Cerebellar cortex (tissue), 1 donor: ENCODE results near the gene ZNF784.

Experiments used
- DNase-seq: peaks from one replicate; pipeline ENCODE4 v3.0.0-alpha.2; 2015; ENCODE audit warnings: low spot score

The ZNF784 gene

GRCh38 chr19:55656552-55656951 is 32.2 kb upstream of the ZNF784 start:
- DNase-seq = no peak

DNA sequence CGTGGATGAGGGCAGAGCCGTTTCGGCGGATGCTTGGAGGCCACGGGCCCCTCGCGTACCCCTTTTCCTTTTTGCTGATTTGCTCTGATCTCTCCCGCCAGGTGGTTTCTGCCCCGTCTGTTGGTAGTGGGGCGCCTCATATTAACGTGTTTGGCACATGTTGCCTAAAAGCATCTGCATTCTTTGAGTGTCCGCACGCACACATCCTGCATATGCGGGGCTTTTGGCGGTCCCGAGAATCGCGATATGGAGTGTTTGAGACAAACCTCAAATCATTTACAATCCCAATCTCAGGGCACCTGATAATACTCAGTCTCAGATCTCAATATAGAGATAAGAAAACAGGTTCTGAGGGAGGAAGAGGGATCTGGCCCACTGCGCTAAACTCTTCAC is 31.3 kb upstream of the ZNF784 start:
- no peak for DNase-seq

DNA sequence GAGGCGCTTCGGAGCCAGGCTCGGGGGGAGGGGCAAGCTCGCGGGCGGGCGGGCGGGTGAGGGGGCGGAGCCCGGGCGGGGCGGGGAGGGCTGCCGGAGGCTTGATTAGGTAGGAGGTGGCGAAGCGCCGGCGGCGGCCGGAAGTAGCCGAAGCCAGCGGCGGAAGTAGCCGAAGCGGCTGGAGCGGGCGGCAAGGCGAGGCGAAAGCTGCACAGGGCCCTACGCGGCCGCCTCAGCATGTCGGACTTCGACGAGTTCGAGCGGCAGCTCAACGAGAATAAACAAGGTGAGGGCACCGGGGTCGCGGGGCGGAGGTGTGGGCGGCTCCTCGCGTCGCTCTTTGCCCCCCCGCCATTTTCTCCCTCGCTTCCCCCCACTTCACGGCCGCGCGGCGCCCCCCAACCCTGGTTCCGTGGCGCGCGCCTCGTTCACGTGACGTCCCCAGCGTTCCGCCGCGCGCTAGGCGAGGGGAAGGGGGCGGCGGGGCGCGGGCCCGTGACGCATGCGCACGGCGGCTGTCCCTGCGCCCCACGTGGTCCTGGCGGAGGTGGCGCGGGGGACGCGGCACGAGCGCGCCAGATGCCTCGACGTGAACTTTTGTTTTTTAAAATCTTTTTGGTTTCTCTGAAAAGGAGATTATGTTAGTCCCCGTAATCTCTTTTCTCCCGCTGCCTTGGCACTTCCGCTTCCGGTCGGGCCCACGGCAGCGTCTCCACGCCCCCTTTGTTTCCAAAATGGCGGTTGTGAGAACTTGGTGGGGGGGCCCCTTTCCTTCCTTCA is 30.7 kb upstream of the ZNF784 start, which contains the start of gene U2AF2:
TSS of gene U2AF2 (plus strand) at position 168 of the 780 bp plus-strand sequence. CDS start at position 238, 70 bp downstream.
- DNase-seq = peak; percentile 93

GRCh38 chr19:55654323-55654867 is 30.0 kb upstream of the ZNF784 start:
- DNase-seq = peak; percentile 99

DNA sequence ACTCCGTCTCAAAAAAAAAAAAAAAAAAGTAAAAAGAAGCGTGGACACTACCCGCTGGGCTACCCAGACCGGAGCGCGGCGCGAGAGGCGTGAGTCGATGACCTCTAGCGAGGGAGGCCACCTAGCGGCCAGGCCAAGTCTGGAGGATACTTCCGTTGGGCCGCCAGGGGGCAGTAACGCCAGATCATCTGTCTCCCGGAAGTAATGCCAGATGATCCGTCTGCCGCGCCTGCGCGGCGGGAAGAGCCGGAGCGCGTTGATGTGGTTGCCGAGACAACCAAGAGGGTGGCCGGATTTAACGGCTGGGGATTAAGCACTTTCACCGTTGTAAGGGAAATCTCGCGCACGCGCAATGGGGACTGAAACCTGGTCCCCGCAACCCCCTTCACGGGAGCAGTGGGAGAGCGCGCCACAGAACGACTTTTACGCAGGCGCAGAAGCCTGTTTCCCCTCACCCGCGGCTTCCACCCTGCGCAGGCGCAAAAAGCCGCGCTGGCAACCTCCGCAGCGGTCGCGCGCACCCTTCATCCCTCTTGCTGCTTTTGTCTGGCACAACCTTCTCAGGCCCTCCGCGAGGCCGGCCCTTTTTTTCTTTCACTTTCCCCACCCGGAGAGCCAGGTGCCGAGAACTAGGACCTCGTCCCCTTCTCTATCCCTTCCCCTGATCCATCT is 29.4 kb upstream of the ZNF784 start:
- DNase-seq = peak; percentile 99

DNA sequence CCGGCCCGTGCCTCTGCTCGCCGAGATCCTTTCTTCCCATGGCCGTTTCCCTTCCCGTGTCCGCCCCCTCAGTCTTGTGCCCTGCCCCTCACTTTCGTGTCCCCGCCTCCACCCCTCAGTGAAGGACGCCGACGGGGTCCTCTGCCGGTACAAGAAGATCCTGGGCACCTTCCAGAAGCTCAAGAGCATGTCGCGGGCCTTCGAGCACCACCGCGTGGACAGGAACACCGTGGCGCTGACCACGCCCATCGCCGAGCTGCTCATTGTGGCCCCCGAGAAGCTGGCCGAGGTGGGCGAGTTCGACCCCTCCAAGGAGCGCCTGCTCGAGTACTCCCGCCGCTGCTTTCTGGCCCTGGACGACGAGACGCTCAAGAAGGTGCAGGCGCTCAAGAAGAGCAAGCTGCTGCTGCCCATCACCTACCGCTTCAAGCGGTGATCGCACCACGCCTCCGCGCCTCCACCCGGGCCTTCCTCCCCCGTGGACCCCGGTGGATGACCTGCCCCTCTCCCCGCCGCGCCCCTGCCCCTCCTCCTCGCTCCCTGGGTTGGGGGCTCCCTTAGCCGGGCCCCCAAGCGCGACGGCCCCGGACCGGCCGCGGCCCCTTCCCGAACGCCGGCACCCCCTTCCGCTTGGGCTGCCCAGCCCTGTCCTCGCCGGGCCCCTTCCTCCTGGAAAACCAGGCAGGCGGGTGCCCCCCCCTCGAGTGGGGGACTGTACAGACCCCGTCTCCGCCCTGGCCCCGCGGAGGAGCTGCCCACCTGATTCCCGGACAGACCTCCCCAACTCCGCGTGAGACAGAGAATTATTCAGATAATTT is 28.2 kb upstream of the ZNF784 start:
- no peak for DNase-seq

- DNase-seq = no peak
These were observed 26.9 kb upstream of the ZNF784 start for GRCh38 chr19:55651236-55651635.

GRCh38 chr19:55650602-55651230 is 26.4 kb upstream of the ZNF784 start:
- no peak for DNase-seq

GRCh38 chr19:55650126-55650557 is 25.8 kb upstream of the ZNF784 start:
- DNase-seq = no peak

DNA sequence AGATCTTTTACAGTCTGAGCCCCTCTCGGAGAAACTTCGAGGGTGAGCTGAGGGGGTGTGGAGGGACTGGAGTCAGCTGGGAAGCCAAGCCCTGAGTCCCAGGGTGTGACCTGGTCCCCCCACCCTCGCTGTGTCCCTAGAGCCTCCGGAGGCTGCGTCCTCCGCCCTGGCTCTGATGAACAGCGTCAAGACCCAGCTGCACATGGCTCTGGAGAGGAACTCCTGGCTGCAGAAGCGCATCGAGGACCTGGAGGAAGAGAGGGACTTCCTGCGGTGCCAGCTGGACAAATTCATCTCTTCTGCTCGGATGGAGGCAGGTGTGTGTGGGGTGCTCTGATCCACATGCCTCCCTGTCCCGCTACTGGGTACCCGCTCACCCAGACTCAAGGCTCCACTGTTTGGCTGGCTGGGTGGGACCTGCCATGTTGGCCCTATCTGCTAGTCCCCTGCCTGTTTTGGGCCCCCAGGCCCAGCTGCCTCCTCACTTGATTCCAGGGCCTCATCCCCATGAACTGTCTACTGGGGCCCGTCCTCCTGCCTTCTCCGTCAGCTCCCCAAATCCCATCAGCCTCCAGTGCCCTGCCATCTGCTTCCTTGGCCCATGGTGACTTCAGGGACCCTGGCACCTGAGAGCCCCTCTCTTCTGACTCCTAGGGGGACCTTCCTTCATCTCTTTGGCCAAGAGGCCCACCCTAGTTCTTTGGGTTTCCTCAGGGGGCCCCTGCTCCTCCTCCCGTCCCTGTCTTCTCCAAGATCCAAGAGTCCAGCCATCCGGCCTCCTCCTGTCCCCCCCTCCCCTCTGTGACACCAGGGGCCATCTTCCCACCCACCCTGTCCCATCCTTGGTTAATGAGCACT is 25.1 kb upstream of the ZNF784 start:
- no peak for DNase-seq

DNA sequence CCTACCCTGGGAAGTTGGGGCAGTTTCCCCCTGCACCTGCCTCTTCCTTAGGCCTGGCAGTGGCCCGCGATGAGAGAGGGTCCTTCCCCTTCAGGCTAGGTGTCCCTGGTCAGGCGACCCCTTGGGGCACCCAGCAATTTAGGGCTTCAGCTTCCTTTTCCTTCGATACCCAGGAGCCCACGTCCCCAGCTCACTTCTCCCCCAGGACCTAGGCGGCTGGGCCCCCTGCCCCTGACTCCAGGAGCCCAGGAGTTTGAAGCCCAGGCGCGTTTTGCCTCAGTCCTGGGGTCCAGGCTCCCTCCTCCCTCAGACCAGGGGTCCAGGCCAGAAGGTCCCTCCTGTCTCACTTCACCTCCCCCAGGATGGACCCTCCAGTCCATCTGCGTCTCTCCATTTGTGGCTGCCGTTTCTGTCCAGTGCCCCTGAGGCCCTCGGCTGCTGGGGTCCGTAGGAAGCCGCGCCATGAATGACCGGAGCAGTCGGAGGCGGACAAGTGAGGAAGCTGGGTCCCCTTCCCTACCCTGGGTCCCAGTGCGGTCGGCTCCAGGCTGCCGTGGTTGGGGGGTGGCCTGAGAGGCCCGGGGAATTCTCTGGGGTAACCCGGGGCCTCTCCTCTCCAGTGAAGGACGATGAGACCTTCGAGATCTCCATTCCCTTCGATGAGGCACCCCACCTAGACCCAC is 24.4 kb upstream of the ZNF784 start:
- DNase-seq = no peak

DNA sequence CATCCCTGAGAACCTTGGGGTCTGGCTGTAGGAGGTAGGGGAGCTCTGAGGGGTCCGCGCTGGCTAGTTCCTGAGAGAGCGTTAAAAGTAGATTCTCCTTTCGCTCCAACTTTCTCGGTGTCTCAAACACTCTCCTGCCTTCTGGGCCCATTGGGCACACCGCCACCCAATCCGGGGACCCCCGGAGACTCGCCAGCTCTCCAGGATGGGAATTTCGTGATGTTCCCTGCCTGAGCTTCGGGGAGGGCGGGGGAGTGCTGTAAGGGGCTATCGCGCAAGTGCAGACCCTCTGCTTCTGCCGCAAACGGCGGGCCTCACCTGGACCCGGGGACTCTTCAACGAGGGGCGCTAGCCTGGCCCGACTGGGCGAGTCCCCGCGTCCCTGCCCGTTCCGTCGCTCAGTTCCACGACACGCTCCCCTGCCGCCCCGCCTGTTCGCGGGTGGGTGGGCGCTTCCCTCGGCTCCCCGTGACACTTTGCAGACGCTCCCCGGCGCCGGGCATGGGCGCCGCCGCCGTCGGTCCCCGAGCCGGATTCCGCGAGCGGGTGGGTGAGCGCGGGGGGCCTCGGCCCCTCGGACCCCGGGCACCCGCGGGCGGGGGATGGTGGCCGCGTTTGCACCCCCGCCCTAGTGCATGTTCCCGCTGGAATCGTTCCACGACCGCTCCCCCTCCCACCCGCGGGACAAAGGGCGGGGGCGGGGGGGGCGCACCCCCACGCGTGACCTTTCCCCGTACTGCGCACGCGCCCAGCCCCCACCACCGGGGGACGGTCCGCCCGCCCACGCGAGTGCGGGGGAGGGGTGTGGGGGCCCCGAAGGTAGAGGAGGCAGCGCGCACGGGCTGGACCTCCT is 23.6 kb upstream of the ZNF784 start, which contains the start of gene CCDC106:
TSS of gene CCDC106 (plus strand) at position 481 of the 853 bp plus-strand sequence. CDS start 835 bp downstream, outside the sequence.
- peak; percentile 85 for DNase-seq

GRCh38 chr19:55646889-55647731 is 22.7 kb upstream of the ZNF784 start:
- peak; percentile 48 for DNase-seq

DNA sequence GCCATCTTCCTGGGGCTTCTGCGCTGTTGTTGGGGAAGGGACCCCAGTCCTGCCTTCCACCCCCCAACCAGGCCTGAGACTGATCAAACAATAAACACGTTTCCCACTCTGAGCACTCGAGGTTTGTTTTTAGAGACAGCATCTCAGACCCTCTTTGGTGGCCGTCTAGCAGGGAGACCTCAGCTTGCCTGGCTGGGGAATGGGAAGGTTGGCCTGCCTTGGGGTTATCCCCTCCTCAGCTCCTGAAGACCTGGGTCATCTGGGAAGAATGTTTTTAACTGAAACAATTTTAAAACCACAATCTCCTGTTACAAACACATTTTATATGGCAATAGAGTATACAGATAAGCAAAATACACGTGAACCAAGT is 21.1 kb upstream of the ZNF784 start:
- DNase-seq = no peak

DNA sequence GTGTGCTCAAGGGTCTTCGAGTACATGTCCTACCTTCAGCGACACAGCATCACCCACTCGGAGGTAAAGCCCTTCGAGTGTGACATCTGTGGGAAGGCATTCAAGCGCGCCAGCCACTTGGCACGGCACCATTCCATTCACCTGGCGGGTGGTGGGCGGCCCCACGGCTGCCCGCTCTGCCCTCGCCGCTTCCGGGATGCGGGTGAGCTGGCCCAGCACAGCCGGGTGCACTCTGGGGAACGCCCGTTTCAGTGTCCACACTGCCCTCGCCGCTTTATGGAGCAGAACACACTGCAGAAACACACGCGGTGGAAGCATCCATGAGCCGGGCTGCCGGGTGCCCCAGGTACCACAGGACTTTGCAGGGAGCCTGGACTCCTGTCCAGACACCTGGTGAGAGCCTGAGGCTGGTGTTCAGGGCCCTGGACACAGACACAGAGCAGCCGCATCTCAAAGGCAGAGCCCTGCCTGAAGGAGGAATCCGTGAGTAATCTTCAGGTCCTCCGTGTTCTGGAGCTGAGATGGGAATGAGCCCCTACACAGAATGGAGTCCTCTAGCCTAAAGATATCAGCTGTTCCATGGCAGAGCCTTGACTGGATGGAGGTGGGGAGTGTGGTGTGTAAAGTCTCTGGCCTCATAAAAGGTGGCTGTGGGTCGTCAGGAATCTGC is 20.6 kb upstream of the ZNF784 start:
- DNase-seq = no peak

DNA sequence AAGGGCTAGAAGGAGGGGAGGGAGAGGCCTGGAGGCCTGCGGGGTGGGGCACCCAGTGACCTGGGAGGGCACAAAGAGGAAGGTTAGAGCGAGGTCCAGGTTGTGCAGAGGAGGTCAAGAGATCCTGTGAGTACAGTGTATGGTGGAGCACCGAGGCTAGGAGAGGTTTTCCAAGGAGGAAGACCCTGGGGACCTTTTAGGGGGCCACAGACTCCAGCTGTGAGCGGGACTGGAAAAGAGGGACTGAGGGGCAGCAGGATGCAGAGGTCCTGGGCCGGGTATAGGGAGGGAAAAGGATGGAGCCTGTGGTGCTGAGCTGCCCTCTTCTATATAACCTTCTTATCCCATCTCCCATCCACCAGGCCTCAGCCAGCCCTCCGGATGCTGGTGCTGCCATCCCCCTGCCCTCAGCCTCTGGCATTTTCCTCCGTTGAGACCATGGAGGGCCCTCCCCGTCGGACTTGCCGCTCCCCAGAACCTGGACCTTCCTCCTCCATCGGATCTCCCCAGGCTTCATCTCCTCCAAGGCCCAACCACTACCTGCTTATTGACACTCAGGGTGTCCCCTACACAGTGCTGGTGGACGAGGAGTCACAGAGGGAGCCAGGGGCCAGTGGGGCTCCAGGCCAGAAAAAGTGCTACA is 19.9 kb upstream of the ZNF784 start:
- no peak for DNase-seq

DNA sequence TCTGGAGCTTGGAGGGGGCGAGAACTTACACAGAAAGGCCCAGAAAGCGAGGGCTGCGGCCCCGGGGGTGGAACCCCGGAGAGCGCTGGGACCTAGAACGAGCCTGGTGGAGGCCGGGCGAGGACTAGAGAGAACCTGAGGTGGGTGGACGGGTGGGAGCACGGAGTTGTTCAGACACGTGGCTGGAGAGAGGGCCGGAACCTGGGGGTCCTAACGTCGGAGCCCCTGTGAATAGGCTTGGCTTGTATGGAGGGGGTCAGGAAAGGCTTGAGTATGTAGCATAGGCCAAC is 19.5 kb upstream of the ZNF784 start:
- no peak for DNase-seq
